Activated T-cell treated with anti-CD3 and anti-CD28 coated beads, Interleukin-2, amount 50 U/mL, for 4 hours (primary cell): Measurements from ENCODE around the gene TEF. TPM values are rescaled to one million over a fixed set of nuclear protein-coding genes. Genes with fewer than 3 reads are reported as not detected.

ENCODE experiments used
- ATAC-seq, 2 donors: fragments of 200-7000 bp; cut with Tn5 transposase; one replicate each; pipeline ENCODE4 v1.10.0; 2021
- DNase-seq: peaks from one replicate; pipeline ENCODE4 v3.0.0-alpha.2; 2020
- H3K27me3 Mint-ChIP-seq: one replicate; pipeline ENCODE4 v1.8.0; 2021; ENCODE audit warnings: low read depth, mixed read lengths
- H3K36me3 Mint-ChIP-seq: one replicate; pipeline ENCODE4 v1.8.0; 2022; ENCODE audit warnings: mixed read lengths; ENCODE audit not compliant: insufficient read depth
- H3K4me1 Mint-ChIP-seq: one replicate; pipeline ENCODE4 v1.8.0; 2021; ENCODE audit warnings: low read depth, mixed read lengths
- H3K4me3 Mint-ChIP-seq: one replicate; pipeline ENCODE4 v1.8.0; 2021; ENCODE audit warnings: mild to moderate bottlenecking, moderate library complexity, mixed read lengths
- H3K9me3 Mint-ChIP-seq: one replicate; pipeline ENCODE4 v1.8.0; 2021; ENCODE audit warnings: mixed read lengths
- total RNA-seq, 3 donors: library from RNA; stranded (reverse); gene quantifications; one replicate each; pipeline ENCODE4 v1.2.1, GENCODE V29; 2021

Gene TEF
- 1 to 10 TPM; 2.9 to 3.6 (median 3.0) TPM for total RNA-seq

GRCh38 chr22:41381329-41382097, at the start of gene TEF:
TEF (plus strand) TSS chr22:41381942; CDS start chr22:41382045, 103 bp downstream.
- Mint-ChIP-seq H3K36me3 (no peaks in the 10 kb centered on the region), H3K4me1 (peaks cover 21% of the 10 kb centered on the region), H3K27me3 (no peaks in the 10 kb centered on the region), H3K9me3 (no peaks in the 10 kb centered on the region), H3K4me3 (peak within 1 kb of the TSS; percentile 87)
- DNase-seq (peak; percentile 97), ATAC-seq (peak; percentile 91 to 92)

GRCh38 chr22:41332217-41332939, 49.4 kb upstream of the TEF start:
- no peak for ATAC-seq
- Mint-ChIP-seq H3K36me3 (peaks cover 18% of the 10 kb centered on the region), H3K4me1 (peaks cover 7% of the 10 kb centered on the region), H3K4me3 (no peak overlapping the region), H3K9me3 (no peaks in the 10 kb centered on the region), H3K27me3 (no peaks in the 10 kb centered on the region)
- no peak for DNase-seq

GRCh38 chr22:41333806-41334205, 47.9 kb upstream of the TEF start:
- Mint-ChIP-seq H3K4me3 (no peak overlapping the region), H3K27me3 (no peaks in the 10 kb centered on the region), H3K36me3 (peaks cover 18% of the 10 kb centered on the region), H3K9me3 (no peaks in the 10 kb centered on the region), H3K4me1 (peaks cover 7% of the 10 kb centered on the region)
- DNase-seq, result no peak
- ATAC-seq, result no peak

- Mint-ChIP-seq H3K4me3 (no peak overlapping the region), H3K9me3 (no peaks in the 10 kb centered on the region), H3K27me3 (no peaks in the 10 kb centered on the region), H3K4me1 (peaks cover 7% of the 10 kb centered on the region), H3K36me3 (peaks cover 18% of the 10 kb centered on the region)
- ATAC-seq, result no peak
- DNase-seq, result no peak
Measured at GRCh38 chr22:41334215-41334614, 47.5 kb upstream of the TEF start.

- ATAC-seq, result no peak
- H3K9me3 Mint-ChIP-seq, result no peaks in the 10 kb centered on the region
- peaks cover 18% of the 10 kb centered on the region for H3K36me3 Mint-ChIP-seq
- peaks cover 7% of the 10 kb centered on the region for H3K4me1 Mint-ChIP-seq
- no peaks in the 10 kb centered on the region for H3K27me3 Mint-ChIP-seq
- DNase-seq, result no peak
- no peak overlapping the region for H3K4me3 Mint-ChIP-seq
Measured at GRCh38 chr22:41334951-41335635, 46.6 kb upstream of the TEF start.

GRCh38 chr22:41338614-41339212, 43.0 kb upstream of the TEF start:
- H3K4me1 Mint-ChIP-seq, result peaks cover 7% of the 10 kb centered on the region
- no peaks in the 10 kb centered on the region for H3K27me3 Mint-ChIP-seq
- ATAC-seq, result no peak
- peaks cover 19% of the 10 kb centered on the region for H3K36me3 Mint-ChIP-seq
- no peak for DNase-seq
- H3K4me3 Mint-ChIP-seq, result no peak overlapping the region
- H3K9me3 Mint-ChIP-seq, result no peaks in the 10 kb centered on the region

GRCh38 chr22:41339823-41340222, 41.9 kb upstream of the TEF start:
- no peaks in the 10 kb centered on the region for H3K9me3 Mint-ChIP-seq
- ATAC-seq (no peak), DNase-seq (no peak)
- H3K4me1 Mint-ChIP-seq, result peaks cover 7% of the 10 kb centered on the region
- no peak overlapping the region for H3K4me3 Mint-ChIP-seq
- peaks cover 12% of the 10 kb centered on the region for H3K36me3 Mint-ChIP-seq
- H3K27me3 Mint-ChIP-seq, result no peaks in the 10 kb centered on the region

- Mint-ChIP-seq H3K4me1 (peaks cover 7% of the 10 kb centered on the region), H3K27me3 (no peaks in the 10 kb centered on the region), H3K9me3 (no peaks in the 10 kb centered on the region), H3K4me3 (no peak overlapping the region), H3K36me3 (peaks cover 9% of the 10 kb centered on the region)
- DNase-seq, result no peak
- no peak for ATAC-seq
Measured at GRCh38 chr22:41340357-41340756, 41.4 kb upstream of the TEF start.

- no peaks in the 10 kb centered on the region for H3K9me3 Mint-ChIP-seq
- H3K36me3 Mint-ChIP-seq, result peaks cover 6% of the 10 kb centered on the region
Measured at GRCh38 chr22:41341012-41341411, 40.7 kb upstream of the TEF start.

GRCh38 chr22:41341990-41342389, 39.8 kb upstream of the TEF start:
- Mint-ChIP-seq H3K36me3 (peaks cover 6% of the 10 kb centered on the region), H3K27me3 (no peaks in the 10 kb centered on the region), H3K4me3 (no peak overlapping the region), H3K9me3 (no peaks in the 10 kb centered on the region), H3K4me1 (no peaks in the 10 kb centered on the region)
- no peak for DNase-seq
- ATAC-seq, result peak; percentile 93 to 96

More at GRCh38 chr22:41341012-41341411, 40.7 kb upstream of the TEF start:
- Mint-ChIP-seq H3K4me1 (peaks cover under 1% of the 10 kb centered on the region), H3K4me3 (no peak overlapping the region), H3K27me3 (no peaks in the 10 kb centered on the region)
- DNase-seq (no peak), ATAC-seq (no peak)

GRCh38 chr22:41343300-41343699, 38.4 kb upstream of the TEF start:
- no peak for DNase-seq
- H3K9me3 Mint-ChIP-seq, result no peaks in the 10 kb centered on the region
- no peaks in the 10 kb centered on the region for H3K4me1 Mint-ChIP-seq
- no peak for ATAC-seq
- H3K27me3 Mint-ChIP-seq, result no peaks in the 10 kb centered on the region
- no peak overlapping the region for H3K4me3 Mint-ChIP-seq
- H3K36me3 Mint-ChIP-seq, result peaks cover 11% of the 10 kb centered on the region

- H3K27me3 Mint-ChIP-seq, result no peaks in the 10 kb centered on the region
- no peak overlapping the region for H3K4me3 Mint-ChIP-seq
- no peaks in the 10 kb centered on the region for H3K4me1 Mint-ChIP-seq
- peaks cover 12% of the 10 kb centered on the region for H3K36me3 Mint-ChIP-seq
- no peaks in the 10 kb centered on the region for H3K9me3 Mint-ChIP-seq
- ATAC-seq, result no peak
- DNase-seq, result no peak
Measured at GRCh38 chr22:41343717-41344116, 38.0 kb upstream of the TEF start.

- H3K27me3 Mint-ChIP-seq, result no peaks in the 10 kb centered on the region
- ATAC-seq (no peak), DNase-seq (no peak)
- H3K9me3 Mint-ChIP-seq, result no peaks in the 10 kb centered on the region
- H3K4me3 Mint-ChIP-seq, result no peak overlapping the region
- H3K4me1 Mint-ChIP-seq, result no peaks in the 10 kb centered on the region
- H3K36me3 Mint-ChIP-seq, result peaks cover 16% of the 10 kb centered on the region
Measured at GRCh38 chr22:41344189-41344788, 37.5 kb upstream of the TEF start.

GRCh38 chr22:41345807-41346335, 35.9 kb upstream of the TEF start:
- Mint-ChIP-seq H3K36me3 (peaks cover 29% of the 10 kb centered on the region), H3K4me1 (no peaks in the 10 kb centered on the region), H3K27me3 (no peaks in the 10 kb centered on the region), H3K4me3 (no peak overlapping the region), H3K9me3 (no peaks in the 10 kb centered on the region)
- DNase-seq (no peak), ATAC-seq (no peak)
